ENCODE measurements around the gene CMC1.

CMC1 gene

GRCh38 chr3:28334552-28334951, 93.1 kb downstream of the CMC1 start:
- no peaks in the 10 kb centered on the region for H3K9me3 ChIP-seq (ENCODE audit: control insufficient read depth, low read length)
- no peaks in the 10 kb centered on the region for H3K4me1 ChIP-seq (ENCODE audit: control insufficient read depth, insufficient read depth, low read length, poor library complexity, severe bottlenecking)
- H3K4me3 ChIP-seq (ENCODE audit: extremely low read depth, insufficient read depth, low read length, poor library complexity, severe bottlenecking) = no peak overlapping the region
- no peak overlapping the region for H3K27ac ChIP-seq (ENCODE audit: low read depth, low read length, severe bottlenecking)
- H3K36me3 ChIP-seq (ENCODE audit: control insufficient read depth, insufficient read depth, low read length) = peaks cover 34% of the 10 kb centered on the region

DNA sequence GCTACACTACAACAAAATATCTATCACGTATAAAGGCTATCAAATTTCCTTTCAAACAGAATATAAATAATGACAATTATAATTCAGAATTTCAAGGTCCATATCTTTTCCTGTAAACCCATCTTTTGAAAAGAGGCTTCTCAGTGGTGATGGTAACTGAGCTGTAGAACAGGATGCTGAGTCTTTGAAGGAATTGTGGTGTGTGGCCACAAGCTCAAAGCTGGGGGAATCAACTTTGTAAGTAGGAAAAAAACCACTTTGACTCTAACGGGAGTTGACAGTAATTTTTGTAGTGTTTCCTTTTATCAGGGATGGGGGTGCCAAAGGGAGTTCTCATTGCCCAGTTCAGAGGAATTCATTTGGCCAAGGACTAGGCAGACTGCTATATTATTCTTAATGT, 93.8 kb downstream of the CMC1 start:
- Histone ChIP-seq H3K36me3 (ENCODE audit: control insufficient read depth, insufficient read depth, low read length) (peaks cover 34% of the 10 kb centered on the region), H3K27ac (ENCODE audit: low read depth, low read length, severe bottlenecking) (no peak overlapping the region), H3K9me3 (ENCODE audit: control insufficient read depth, low read length) (no peaks in the 10 kb centered on the region), H3K4me3 (ENCODE audit: extremely low read depth, insufficient read depth, low read length, poor library complexity, severe bottlenecking) (no peak overlapping the region), H3K4me1 (ENCODE audit: control insufficient read depth, insufficient read depth, low read length, poor library complexity, severe bottlenecking) (no peaks in the 10 kb centered on the region)
- WGBS, 2 experiments (ENCODE audit: insufficient coverage in 2 of 2) = 71% methylated on average over 1 of the region's 2 CpGs; no CpG with 5 or more reads in 1 of the 2 experiments

DNA sequence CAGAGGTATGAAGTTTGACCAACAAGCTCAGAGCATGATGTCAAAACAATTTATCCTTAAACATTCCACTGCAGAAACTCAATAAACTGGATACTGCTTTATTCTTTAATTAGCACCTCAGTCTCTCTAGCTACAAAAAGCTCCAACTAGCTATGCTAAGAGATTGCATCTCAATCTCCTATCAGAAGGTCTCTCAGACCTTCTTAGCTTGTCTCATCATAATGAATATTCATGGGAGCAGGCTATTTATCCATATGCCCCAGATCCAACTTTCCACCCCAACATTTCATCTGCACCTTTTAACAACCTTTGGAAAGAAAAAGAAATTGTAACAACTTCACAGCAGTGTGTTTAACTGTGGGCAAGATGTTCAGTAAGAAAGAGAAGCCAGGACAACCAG, 95.8 kb downstream of the CMC1 start:
- H3K36me3 ChIP-seq (ENCODE audit: control insufficient read depth, insufficient read depth, low read length) = peaks cover 27% of the 10 kb centered on the region
- no peak overlapping the region for H3K4me3 ChIP-seq (ENCODE audit: extremely low read depth, insufficient read depth, low read length, poor library complexity, severe bottlenecking)
- H3K4me1 ChIP-seq (ENCODE audit: control insufficient read depth, insufficient read depth, low read length, poor library complexity, severe bottlenecking) = no peaks in the 10 kb centered on the region
- H3K27ac ChIP-seq (ENCODE audit: low read depth, low read length, severe bottlenecking) = no peak overlapping the region
- no peaks in the 10 kb centered on the region for H3K9me3 ChIP-seq (ENCODE audit: control insufficient read depth, low read length)

DNA sequence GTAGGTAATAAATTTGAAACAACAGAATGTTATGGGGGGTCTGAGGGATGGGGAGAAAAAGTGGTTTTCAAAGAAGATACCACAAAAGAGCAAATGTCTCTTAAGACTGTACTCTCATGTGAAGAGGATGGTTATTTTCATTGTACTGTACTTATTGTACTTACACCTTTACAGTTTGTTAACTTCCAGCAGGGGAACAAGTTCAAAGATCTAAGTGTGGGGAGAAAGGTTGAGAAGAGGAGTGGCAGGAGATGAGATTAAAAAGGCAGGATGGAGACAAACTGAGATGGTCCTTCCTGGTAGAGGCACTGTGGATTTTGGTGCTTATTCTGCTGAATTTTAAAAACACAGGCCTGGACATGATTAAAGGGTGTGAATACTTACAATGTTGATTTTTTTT, 101.7 kb downstream of the CMC1 start:
- no peaks in the 10 kb centered on the region for H3K9me3 ChIP-seq (ENCODE audit: control insufficient read depth, low read length)

DNA sequence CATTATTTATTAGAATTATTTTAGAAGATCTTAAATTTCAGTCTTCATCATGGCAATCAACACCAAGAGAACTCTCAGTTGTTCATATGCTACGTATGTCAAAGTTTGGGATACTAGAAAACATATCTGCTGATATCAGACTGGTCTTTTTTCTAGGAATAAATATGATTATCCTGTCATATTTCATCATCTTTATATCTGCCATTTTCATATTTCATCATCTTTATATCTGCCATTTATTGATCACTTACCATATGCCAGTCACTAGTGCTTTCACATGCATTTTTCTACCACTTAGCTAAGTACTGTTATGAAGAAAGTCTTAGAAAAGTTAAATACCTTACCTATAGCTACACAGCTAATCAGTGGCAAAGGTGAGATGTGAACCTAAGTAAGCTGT, 104.3 kb downstream of the CMC1 start:
- no CpG with 5 or more reads among the region's 1 CpG for WGBS, 2 experiments (ENCODE audit: insufficient coverage in 2 of 2)
- Histone ChIP-seq H3K27ac (ENCODE audit: low read depth, low read length, severe bottlenecking) (no peak overlapping the region), H3K4me1 (ENCODE audit: control insufficient read depth, insufficient read depth, low read length, poor library complexity, severe bottlenecking) (no peaks in the 10 kb centered on the region), H3K4me3 (ENCODE audit: extremely low read depth, insufficient read depth, low read length, poor library complexity, severe bottlenecking) (no peak overlapping the region), H3K9me3 (ENCODE audit: control insufficient read depth, low read length) (no peaks in the 10 kb centered on the region), H3K36me3 (ENCODE audit: control insufficient read depth, insufficient read depth, low read length) (peaks cover 3% of the 10 kb centered on the region)

More for the DNA sequence above, 101.7 kb downstream of the CMC1 start:
- peaks cover 7% of the 10 kb centered on the region for H3K36me3 ChIP-seq (ENCODE audit: control insufficient read depth, insufficient read depth, low read length)
- no peaks in the 10 kb centered on the region for H3K4me1 ChIP-seq (ENCODE audit: control insufficient read depth, insufficient read depth, low read length, poor library complexity, severe bottlenecking)
- no peak overlapping the region for H3K27ac ChIP-seq (ENCODE audit: low read depth, low read length, severe bottlenecking)
- no peak overlapping the region for H3K4me3 ChIP-seq (ENCODE audit: extremely low read depth, insufficient read depth, low read length, poor library complexity, severe bottlenecking)

DNA sequence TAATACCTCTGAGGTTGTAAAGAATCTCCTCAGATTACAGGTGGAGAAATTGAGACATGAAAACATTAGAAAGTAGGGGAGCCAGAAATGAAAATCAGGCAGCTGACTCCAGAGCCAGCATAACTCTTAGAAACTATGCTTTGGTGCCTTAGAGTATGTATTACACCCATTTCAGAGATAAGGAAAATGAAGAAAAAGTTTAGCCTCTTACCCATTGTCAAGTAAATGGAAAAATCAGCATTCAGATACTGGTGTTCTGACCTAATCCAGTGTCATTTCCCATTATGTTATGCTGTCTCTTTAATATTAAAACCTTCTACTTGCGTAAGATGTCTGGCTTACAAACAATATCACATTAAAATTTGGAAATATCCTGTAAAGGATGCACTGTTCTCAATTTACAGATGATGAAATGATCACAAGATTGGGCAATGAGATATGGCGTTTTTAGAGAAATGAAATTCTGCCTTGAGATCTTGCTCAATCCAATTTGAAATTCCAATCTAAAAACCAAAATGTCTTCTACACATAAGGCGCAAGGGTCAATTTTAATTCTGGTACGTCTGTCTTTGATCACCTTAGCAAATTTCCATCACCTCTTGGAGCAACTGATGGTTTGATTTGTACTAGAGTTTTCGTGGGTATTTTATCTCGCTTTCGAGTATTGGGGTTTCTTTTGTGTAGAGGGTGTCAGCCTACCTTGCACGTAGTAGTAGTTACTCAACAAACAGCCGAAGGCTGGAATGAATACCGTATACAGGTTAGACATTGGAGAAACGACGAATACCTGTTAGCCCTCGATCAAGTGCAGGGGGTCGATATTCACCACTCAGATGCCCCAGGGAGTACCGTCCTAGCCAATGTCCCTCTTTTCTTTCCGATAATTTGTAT, 106.2 kb downstream of the CMC1 start:
- Histone ChIP-seq H3K4me1 (ENCODE audit: control insufficient read depth, insufficient read depth, low read length, poor library complexity, severe bottlenecking) (no peaks in the 10 kb centered on the region), H3K27ac (ENCODE audit: low read depth, low read length, severe bottlenecking) (peak overlapping the region; percentile 99), H3K36me3 (ENCODE audit: control insufficient read depth, insufficient read depth, low read length) (no peaks in the 10 kb centered on the region), H3K9me3 (ENCODE audit: control insufficient read depth, low read length) (no peaks in the 10 kb centered on the region), H3K4me3 (ENCODE audit: extremely low read depth, insufficient read depth, low read length, poor library complexity, severe bottlenecking) (peak overlapping the region; percentile 84)
- 18 to 21% methylated on average over 9 to 12 of the region's 16 CpGs for WGBS, 2 experiments (ENCODE audit: insufficient coverage in 2 of 2)

- peak overlapping the region; percentile 84 for H3K4me3 ChIP-seq (ENCODE audit: extremely low read depth, insufficient read depth, low read length, poor library complexity, severe bottlenecking)
- H3K36me3 ChIP-seq (ENCODE audit: control insufficient read depth, insufficient read depth, low read length) = no peaks in the 10 kb centered on the region
- H3K9me3 ChIP-seq (ENCODE audit: control insufficient read depth, low read length) = no peaks in the 10 kb centered on the region
- peak overlapping the region; percentile 99 for H3K27ac ChIP-seq (ENCODE audit: low read depth, low read length, severe bottlenecking)
- 0% methylated on average over 2 to 5 of the region's 16 CpGs for WGBS, 2 experiments (ENCODE audit: insufficient coverage in 2 of 2)
- H3K4me1 ChIP-seq (ENCODE audit: control insufficient read depth, insufficient read depth, low read length, poor library complexity, severe bottlenecking) = no peaks in the 10 kb centered on the region
Measured at GRCh38 chr3:28348265-28348628, 106.8 kb downstream of the CMC1 start.

GRCh38 chr3:28348629-28349468, 107.4 kb downstream of the CMC1 start, which contains the start of the genes AZI2 and ZCWPW2:
AZI2 (minus strand) TSS chr3:28348824; CDS start chr3:28340617, 8,207 bp downstream.
ZCWPW2 (plus strand) TSS chr3:28348721; CDS start chr3:28413069, 64,348 bp downstream.
- Histone ChIP-seq H3K4me1 (ENCODE audit: control insufficient read depth, insufficient read depth, low read length, poor library complexity, severe bottlenecking) (no peaks in the 10 kb centered on the region), H3K4me3 (ENCODE audit: extremely low read depth, insufficient read depth, low read length, poor library complexity, severe bottlenecking) (peak within 1 kb of the TSS; percentile 84), H3K36me3 (ENCODE audit: control insufficient read depth, insufficient read depth, low read length) (no peaks in the 10 kb centered on the region), H3K27ac (ENCODE audit: low read depth, low read length, severe bottlenecking) (peak within 1 kb of the TSS; percentile 99), H3K9me3 (ENCODE audit: control insufficient read depth, low read length) (no peaks in the 10 kb centered on the region)
- WGBS, 2 experiments (ENCODE audit: insufficient coverage in 2 of 2) = 0% methylated on average over 66 to 69 of the region's 83 CpGs

- Histone ChIP-seq H3K36me3 (ENCODE audit: control insufficient read depth, insufficient read depth, low read length) (no peaks in the 10 kb centered on the region), H3K9me3 (ENCODE audit: control insufficient read depth, low read length) (no peaks in the 10 kb centered on the region), H3K4me3 (ENCODE audit: extremely low read depth, insufficient read depth, low read length, poor library complexity, severe bottlenecking) (peak overlapping the region; percentile 84), H3K4me1 (ENCODE audit: control insufficient read depth, insufficient read depth, low read length, poor library complexity, severe bottlenecking) (no peaks in the 10 kb centered on the region), H3K27ac (ENCODE audit: low read depth, low read length, severe bottlenecking) (peak overlapping the region; percentile 99)
- WGBS, 2 experiments (ENCODE audit: insufficient coverage in 2 of 2) = 5 to 25% methylated on average over 4 to 6 of the region's 13 CpGs
Measured at GRCh38 chr3:28349469-28350000, 108.1 kb downstream of the CMC1 start.
